ENCODE data around the gene PRICKLE2. TPM values are rescaled to one million over a fixed set of nuclear protein-coding genes. Genes with fewer than 3 reads are reported as not detected.

Gene PRICKLE2
- total RNA-seq, 6 experiments from 2014 or later: 2.4 to 4.4 (median 3.3) TPM

DNA sequence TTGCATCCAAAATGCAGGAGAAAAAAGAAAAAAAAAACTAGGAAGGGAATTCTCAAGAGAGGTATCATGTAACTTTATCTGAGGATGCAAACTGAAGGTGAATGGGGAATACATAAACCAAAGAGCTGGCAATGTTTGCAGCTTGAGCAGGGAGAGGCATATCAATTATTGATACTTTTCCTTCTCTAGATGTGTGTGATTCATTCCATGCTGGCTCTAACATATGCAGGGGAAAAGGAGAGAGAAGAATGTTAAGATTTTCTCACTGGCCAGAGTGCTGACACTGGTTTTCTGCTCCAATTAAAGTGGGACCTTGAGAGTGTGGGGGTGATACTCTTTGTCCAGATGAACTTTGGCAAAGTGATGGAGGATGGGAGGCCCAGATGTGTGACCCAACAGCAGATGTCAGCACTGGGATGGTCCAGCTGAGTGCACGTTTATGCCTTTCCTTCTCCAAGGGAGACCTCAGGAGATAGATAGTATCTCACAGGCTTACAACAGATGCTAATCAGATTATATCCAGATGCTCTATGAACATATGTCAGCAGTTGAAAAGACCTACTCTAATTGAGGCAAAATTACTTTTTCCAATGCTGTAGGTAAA, 152.0 kb downstream of the PRICKLE2 start:
- Histone ChIP-seq H3K4me3 (no peak overlapping the region), H3K36me3 (no peaks in the 10 kb centered on the region), H3K27me3 (no peaks in the 10 kb centered on the region), H3K27ac (no peak overlapping the region), H3K9me3 (no peaks in the 10 kb centered on the region), H3K4me1 (no peaks in the 10 kb centered on the region)
- ATAC-seq (no peak), DNase-seq (no peak)
- intact Hi-C loops (cut with DNase I): no loop called here
- WGBS (ENCODE audit: insufficient coverage, low coverage, low lambda C conversion rate, missing lambda C conversion rate): 36% methylated on average over 1 of the region's 1 CpG
- no peak for TF ChIP-seq POLR2A (IDR thresholded peaks at IDR 0.05)
- TF ChIP-seq, protein P1, sequence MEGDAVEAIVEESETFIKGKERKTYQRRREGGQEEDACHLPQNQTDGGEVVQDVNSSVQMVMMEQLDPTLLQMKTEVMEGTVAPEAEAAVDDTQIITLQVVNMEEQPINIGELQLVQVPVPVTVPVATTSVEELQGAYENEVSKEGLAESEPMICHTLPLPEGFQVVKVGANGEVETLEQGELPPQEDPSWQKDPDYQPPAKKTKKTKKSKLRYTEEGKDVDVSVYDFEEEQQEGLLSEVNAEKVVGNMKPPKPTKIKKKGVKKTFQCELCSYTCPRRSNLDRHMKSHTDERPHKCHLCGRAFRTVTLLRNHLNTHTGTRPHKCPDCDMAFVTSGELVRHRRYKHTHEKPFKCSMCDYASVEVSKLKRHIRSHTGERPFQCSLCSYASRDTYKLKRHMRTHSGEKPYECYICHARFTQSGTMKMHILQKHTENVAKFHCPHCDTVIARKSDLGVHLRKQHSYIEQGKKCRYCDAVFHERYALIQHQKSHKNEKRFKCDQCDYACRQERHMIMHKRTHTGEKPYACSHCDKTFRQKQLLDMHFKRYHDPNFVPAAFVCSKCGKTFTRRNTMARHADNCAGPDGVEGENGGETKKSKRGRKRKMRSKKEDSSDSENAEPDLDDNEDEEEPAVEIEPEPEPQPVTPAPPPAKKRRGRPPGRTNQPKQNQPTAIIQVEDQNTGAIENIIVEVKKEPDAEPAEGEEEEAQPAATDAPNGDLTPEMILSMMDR (IDR thresholded peaks at IDR 0.05): no peak

DNA sequence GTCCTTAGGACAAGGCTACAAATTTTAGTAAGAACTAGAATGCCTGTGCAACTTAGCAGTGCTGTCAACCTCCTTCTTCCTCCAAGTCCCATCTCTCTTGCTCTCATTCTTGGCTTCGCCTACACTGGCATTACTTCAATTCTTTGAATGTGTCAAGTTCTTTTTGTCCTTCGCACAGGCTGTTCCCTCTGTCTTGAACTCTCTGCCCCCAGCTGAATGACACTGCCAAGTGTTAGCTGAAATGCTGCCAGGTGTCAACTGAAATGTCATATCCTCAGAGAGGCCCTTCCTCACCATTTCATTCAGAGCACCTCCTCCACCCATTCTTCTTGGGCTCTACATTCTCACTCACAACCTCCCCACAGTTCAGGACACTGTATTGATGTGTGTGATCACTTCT, 153.1 kb downstream of the PRICKLE2 start:
- Histone ChIP-seq H3K27me3 (no peaks in the 10 kb centered on the region), H3K9me3 (no peaks in the 10 kb centered on the region), H3K4me3 (no peak overlapping the region), H3K4me1 (no peaks in the 10 kb centered on the region), H3K27ac (no peak overlapping the region), H3K36me3 (no peaks in the 10 kb centered on the region)
- intact Hi-C loops (cut with DNase I): no loop called here
- no peak for ATAC-seq
- 95% methylated on average over 2 of the region's 2 CpGs for WGBS (ENCODE audit: insufficient coverage, low coverage, low lambda C conversion rate, missing lambda C conversion rate)
- TF ChIP-seq, protein P1 (IDR thresholded peaks at IDR 0.05): no peak
- DNase-seq: no peak

- TF ChIP-seq POLR2A (IDR thresholded peaks at IDR 0.05): no peak
- TF ChIP-seq, protein P1 (IDR thresholded peaks at IDR 0.05): no peak
- H3K27ac ChIP-seq: no peak overlapping the region
- no peaks in the 10 kb centered on the region for H3K36me3 ChIP-seq
- intact Hi-C loops (cut with DNase I): no loop called here
- no peaks in the 10 kb centered on the region for H3K4me1 ChIP-seq
- ATAC-seq (no peak), DNase-seq (no peak)
- H3K27me3 ChIP-seq: no peaks in the 10 kb centered on the region
- H3K4me3 ChIP-seq: no peak overlapping the region
- H3K9me3 ChIP-seq: no peaks in the 10 kb centered on the region
These were observed 154.6 kb downstream of the PRICKLE2 start for GRCh38 chr3:64070704-64071103.

- Histone ChIP-seq H3K27ac (no peak overlapping the region), H3K36me3 (no peaks in the 10 kb centered on the region), H3K4me3 (no peak overlapping the region), H3K27me3 (no peaks in the 10 kb centered on the region), H3K4me1 (no peaks in the 10 kb centered on the region), H3K9me3 (no peaks in the 10 kb centered on the region)
- 57% methylated on average over 9 of the region's 10 CpGs for WGBS (ENCODE audit: insufficient coverage, low coverage, low lambda C conversion rate, missing lambda C conversion rate)
- DNase-seq (no peak), ATAC-seq (no peak)
- TF ChIP-seq, protein P1 (IDR thresholded peaks at IDR 0.05): no peak
- TF ChIP-seq POLR2A (IDR thresholded peaks at IDR 0.05): no peak
- intact Hi-C loops (cut with DNase I): no loop called here
These were observed 157.5 kb downstream of the PRICKLE2 start for GRCh38 chr3:64067506-64068346.

Data from right lobe of liver (tissue), 6 donors.